ENCODE measurements around the gene AQP7. TPM values are rescaled to one million over a fixed set of nuclear protein-coding genes. Genes with fewer than 3 reads are reported as not detected.
A peak's percentile ranks its signal among the peaks of the same experiment; 100 is the strongest.
"Not testable (repeated sequence)": the region's sequence is repeated elsewhere in the genome, so short reads cannot be mapped to it uniquely, and the experiment has no call there.

The AQP7 gene
- total RNA-seq, 1 experiment from 2014 or later = not detected

DNA sequence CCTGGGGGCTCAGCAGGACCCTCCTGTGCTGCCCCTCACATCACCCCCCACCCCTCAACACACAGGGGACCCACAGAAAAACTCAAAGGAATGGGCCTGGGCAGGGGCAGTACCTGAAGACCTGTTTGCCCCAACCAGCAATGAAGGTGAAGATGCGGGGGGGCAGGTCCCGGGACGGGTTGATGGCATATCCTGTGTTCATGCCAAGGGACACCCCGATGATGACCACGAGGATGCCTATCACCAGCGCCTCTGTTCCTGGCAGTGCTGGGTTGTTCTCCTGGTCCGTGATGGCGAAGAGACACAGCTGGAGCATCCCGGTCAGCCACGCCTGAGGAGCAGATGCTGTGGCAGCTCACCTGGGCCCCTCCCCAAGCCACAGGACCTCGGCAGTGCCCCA lies 16.8 kb downstream of the AQP7 start:
- DNase-seq (ENCODE audit: unreplicated experiment); H3K4me3 Mint-ChIP-seq (ENCODE audit: unreplicated experiment); H3K9me3 Mint-ChIP-seq (ENCODE audit: unreplicated experiment); H3K27ac Mint-ChIP-seq (ENCODE audit: low read depth, unreplicated experiment); H3K4me1 Mint-ChIP-seq (ENCODE audit: insufficient read depth, unreplicated experiment); intact Hi-C loops (cut with micrococcal nuclease); H3K27me3 Mint-ChIP-seq (ENCODE audit: insufficient read depth, unreplicated experiment); BruUV-seq (replicated peaks); POLR2A ChIA-PET; H3K36me3 Mint-ChIP-seq (ENCODE audit: insufficient read depth, unreplicated experiment): not testable (repeated sequence)
- CTCF ChIA-PET = interaction anchor here (0.6 kb wide), 1 partner anchor 83 kb away, joined by 3 read pairs; no protein-coding TSS in a partner anchor

GRCh38 chr9:33383396-33383795 lies 19.0 kb downstream of the AQP7 start:
- intact Hi-C loops (cut with micrococcal nuclease); H3K4me1 Mint-ChIP-seq (ENCODE audit: insufficient read depth, unreplicated experiment); H3K27me3 Mint-ChIP-seq (ENCODE audit: insufficient read depth, unreplicated experiment); H3K4me3 Mint-ChIP-seq (ENCODE audit: unreplicated experiment); DNase-seq (ENCODE audit: unreplicated experiment); BruUV-seq (replicated peaks); H3K36me3 Mint-ChIP-seq (ENCODE audit: insufficient read depth, unreplicated experiment); H3K9me3 Mint-ChIP-seq (ENCODE audit: unreplicated experiment); CTCF ChIA-PET; POLR2A ChIA-PET: not testable (repeated sequence)
- H3K27ac Mint-ChIP-seq (ENCODE audit: low read depth, unreplicated experiment) = peak overlapping the region; percentile 39

DNA sequence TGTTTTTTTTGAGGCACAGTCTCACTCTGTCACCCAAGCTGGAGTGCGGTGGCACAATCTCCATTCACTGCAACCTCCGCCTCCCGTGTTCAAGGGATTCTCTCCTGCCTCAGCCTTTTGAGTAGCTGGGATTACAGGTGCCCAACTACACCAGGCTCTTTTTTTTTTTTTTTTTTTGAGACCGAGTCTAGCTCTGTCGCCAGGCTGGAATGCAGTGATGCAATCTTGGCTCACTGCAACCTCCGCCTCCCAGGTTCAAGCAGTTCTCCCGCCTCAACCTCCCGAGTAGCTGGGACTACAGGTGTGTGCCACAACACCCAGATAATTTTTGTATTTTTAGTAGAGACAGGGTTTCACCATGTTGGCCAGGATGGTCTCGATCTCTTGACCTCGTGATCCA lies 20.0 kb downstream of the AQP7 start:
- H3K4me1 Mint-ChIP-seq (ENCODE audit: insufficient read depth, unreplicated experiment); H3K27ac Mint-ChIP-seq (ENCODE audit: low read depth, unreplicated experiment); H3K9me3 Mint-ChIP-seq (ENCODE audit: unreplicated experiment); DNase-seq (ENCODE audit: unreplicated experiment); POLR2A ChIA-PET; H3K4me3 Mint-ChIP-seq (ENCODE audit: unreplicated experiment); intact Hi-C loops (cut with micrococcal nuclease); H3K36me3 Mint-ChIP-seq (ENCODE audit: insufficient read depth, unreplicated experiment); BruUV-seq (replicated peaks); H3K27me3 Mint-ChIP-seq (ENCODE audit: insufficient read depth, unreplicated experiment): not testable (repeated sequence)
- CTCF ChIA-PET = interaction anchor here (1.0 to 1.4 kb wide), 2 partner anchors 64 to 85 kb away, joined by 3 to 5 read pairs; no protein-coding TSS in a partner anchor

- no peak for DNase-seq (ENCODE audit: unreplicated experiment)
- TF ChIP-seq CTCF (IDR thresholded peaks at IDR 0.05; ENCODE audit: unreplicated experiment) = no peak
- BruUV-seq (replicated peaks) = no TSS peak
- Mint-ChIP-seq H3K4me1 (ENCODE audit: insufficient read depth, unreplicated experiment) (peaks cover 14% of the 10 kb centered on the region), H3K4me3 (ENCODE audit: unreplicated experiment) (no peak overlapping the region), H3K36me3 (ENCODE audit: insufficient read depth, unreplicated experiment) (peaks cover 7% of the 10 kb centered on the region), H3K27me3 (ENCODE audit: insufficient read depth, unreplicated experiment) (no peaks in the 10 kb centered on the region), H3K9me3 (ENCODE audit: unreplicated experiment) (no peaks in the 10 kb centered on the region), H3K27ac (ENCODE audit: low read depth, unreplicated experiment) (no peak overlapping the region)
- intact Hi-C loops (cut with micrococcal nuclease) = no loop called here
- POLR2A ChIA-PET = interaction anchor here (0.6 kb wide), 1 partner anchor 746 kb away, joined by 3 read pairs; no protein-coding TSS in a partner anchor
- CTCF ChIA-PET = interaction anchor here (0.6 to 1.4 kb wide), 3 partner anchors 9 to 86 kb away, joined by 3 to 7 read pairs (median 5); no protein-coding TSS in a partner anchor
Observed at GRCh38 chr9:33381231-33381791, 21.1 kb downstream of the AQP7 start.

- no peak for TF ChIP-seq CTCF (IDR thresholded peaks at IDR 0.05; ENCODE audit: unreplicated experiment)
- Mint-ChIP-seq H3K4me3 (ENCODE audit: unreplicated experiment) (no peak overlapping the region), H3K4me1 (ENCODE audit: insufficient read depth, unreplicated experiment) (peaks cover 14% of the 10 kb centered on the region), H3K9me3 (ENCODE audit: unreplicated experiment) (no peaks in the 10 kb centered on the region), H3K27me3 (ENCODE audit: insufficient read depth, unreplicated experiment) (no peaks in the 10 kb centered on the region), H3K27ac (ENCODE audit: low read depth, unreplicated experiment) (no peak overlapping the region), H3K36me3 (ENCODE audit: insufficient read depth, unreplicated experiment) (peaks cover 7% of the 10 kb centered on the region)
- ChIA-PET POLR2A (interaction anchor here (0.6 kb wide), 1 partner anchor 747 kb away, joined by 3 read pairs; no protein-coding TSS in a partner anchor), CTCF (interaction anchor here (1.2 kb wide), 1 partner anchor 86 kb away, joined by 6 read pairs; no protein-coding TSS in a partner anchor)
- BruUV-seq (replicated peaks) = no TSS peak
- no peak for DNase-seq (ENCODE audit: unreplicated experiment)
- intact Hi-C loops (cut with micrococcal nuclease) = no loop called here
Observed at GRCh38 chr9:33380390-33381094, 21.8 kb downstream of the AQP7 start.

Measured in MCF 10A (cell line).